Measurements from ENCODE around the gene SWT1.

Gene SWT1

DNA sequence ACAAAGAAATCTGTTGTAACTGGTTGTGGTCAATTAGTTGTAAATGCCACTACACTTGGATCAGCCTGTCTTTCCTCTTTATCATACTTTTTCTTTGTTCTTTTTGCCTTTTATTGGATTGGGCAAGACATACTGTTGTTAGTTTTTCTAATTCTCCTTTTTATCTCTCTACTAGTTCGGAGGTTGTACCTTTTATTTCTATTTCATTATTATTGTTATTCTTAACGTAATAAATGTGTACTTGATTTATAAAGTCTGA lies 100.9 kb downstream of the SWT1 start:
- no peaks in the 10 kb centered on the region for H3K27me3 ChIP-seq (ENCODE audit: insufficient read depth, low read length, poor library complexity)
- no peaks in the 10 kb centered on the region for H3K9me3 ChIP-seq (ENCODE audit: insufficient read depth, low read length, severe bottlenecking)
- no peak overlapping the region for H3K4me3 ChIP-seq (ENCODE audit: low read depth in 1 of 2, low read length in 2 of 2)
- H4K20me1 ChIP-seq (ENCODE audit: insufficient read depth, low read length) = no peaks in the 10 kb centered on the region
- no peaks in the 10 kb centered on the region for H3K36me3 ChIP-seq (ENCODE audit: insufficient read depth, low read length)
- H3K27ac ChIP-seq (ENCODE audit: low read length) = no peak overlapping the region
- no peak for ATAC-seq (ENCODE audit: insufficient read depth, low read depth)
- TF ChIP-seq, protein P1, sequence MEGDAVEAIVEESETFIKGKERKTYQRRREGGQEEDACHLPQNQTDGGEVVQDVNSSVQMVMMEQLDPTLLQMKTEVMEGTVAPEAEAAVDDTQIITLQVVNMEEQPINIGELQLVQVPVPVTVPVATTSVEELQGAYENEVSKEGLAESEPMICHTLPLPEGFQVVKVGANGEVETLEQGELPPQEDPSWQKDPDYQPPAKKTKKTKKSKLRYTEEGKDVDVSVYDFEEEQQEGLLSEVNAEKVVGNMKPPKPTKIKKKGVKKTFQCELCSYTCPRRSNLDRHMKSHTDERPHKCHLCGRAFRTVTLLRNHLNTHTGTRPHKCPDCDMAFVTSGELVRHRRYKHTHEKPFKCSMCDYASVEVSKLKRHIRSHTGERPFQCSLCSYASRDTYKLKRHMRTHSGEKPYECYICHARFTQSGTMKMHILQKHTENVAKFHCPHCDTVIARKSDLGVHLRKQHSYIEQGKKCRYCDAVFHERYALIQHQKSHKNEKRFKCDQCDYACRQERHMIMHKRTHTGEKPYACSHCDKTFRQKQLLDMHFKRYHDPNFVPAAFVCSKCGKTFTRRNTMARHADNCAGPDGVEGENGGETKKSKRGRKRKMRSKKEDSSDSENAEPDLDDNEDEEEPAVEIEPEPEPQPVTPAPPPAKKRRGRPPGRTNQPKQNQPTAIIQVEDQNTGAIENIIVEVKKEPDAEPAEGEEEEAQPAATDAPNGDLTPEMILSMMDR (IDR thresholded peaks at IDR 0.05; ENCODE audit: borderline replicate concordance, extremely low read depth, low read length, poor library complexity, severe bottlenecking) = no peak
- TF ChIP-seq EZH2 (IDR thresholded peaks at IDR 0.05; ENCODE audit: borderline replicate concordance, low read depth, low read length, severe bottlenecking) = no peak
- peak overlapping the region; percentile 51; the same call in 1 of the 2 replicates for H3K4me2 ChIP-seq (ENCODE audit: insufficient read depth, low read length)
- no peak overlapping the region for H3K9ac ChIP-seq (ENCODE audit: low read depth, low read length)
- H2AFZ ChIP-seq (ENCODE audit: low read depth, low read length) = 0 out of 2 replicates have a peak overlapping the region, but pooled peaks have one; percentile 68
- DNase-seq = no peak
- H3K4me1 ChIP-seq (ENCODE audit: insufficient read depth, low read length) = peaks cover 13% of the 10 kb centered on the region
- H3K79me2 ChIP-seq (ENCODE audit: insufficient read depth, low read length) = no peaks in the 10 kb centered on the region

DNA sequence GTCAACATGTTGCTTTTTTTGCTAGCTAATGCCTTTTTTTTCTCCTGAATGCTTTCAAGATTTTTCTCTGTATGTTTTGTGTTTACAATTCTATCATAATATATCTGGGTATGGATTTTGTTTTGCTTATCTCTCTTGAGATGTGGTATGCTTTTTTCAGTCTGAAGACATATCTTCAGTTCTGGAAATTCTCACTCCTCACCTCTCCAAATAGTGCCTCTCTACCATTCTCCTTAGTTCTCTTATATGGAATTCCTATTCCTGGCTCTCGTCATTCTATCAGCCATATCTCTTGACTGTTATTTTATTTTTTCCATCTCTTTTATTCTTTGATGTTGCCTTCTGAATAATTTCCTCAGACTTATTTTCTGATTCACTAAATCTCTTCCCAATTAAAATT lies 101.7 kb downstream of the SWT1 start:
- Histone ChIP-seq H3K9me3 (ENCODE audit: insufficient read depth, low read length, severe bottlenecking) (no peaks in the 10 kb centered on the region), H3K4me3 (ENCODE audit: low read depth in 1 of 2, low read length in 2 of 2) (no peak overlapping the region), H3K4me1 (ENCODE audit: insufficient read depth, low read length) (peaks cover 13% of the 10 kb centered on the region), H3K4me2 (ENCODE audit: insufficient read depth, low read length) (no peak overlapping the region), H3K79me2 (ENCODE audit: insufficient read depth, low read length) (no peaks in the 10 kb centered on the region), H3K9ac (ENCODE audit: low read depth, low read length) (no peak overlapping the region), H3K27ac (ENCODE audit: low read length) (no peak overlapping the region), H3K36me3 (ENCODE audit: insufficient read depth, low read length) (no peaks in the 10 kb centered on the region), H3K27me3 (ENCODE audit: insufficient read depth, low read length, poor library complexity) (no peaks in the 10 kb centered on the region), H4K20me1 (ENCODE audit: insufficient read depth, low read length) (no peaks in the 10 kb centered on the region), H2AFZ (ENCODE audit: low read depth, low read length) (no peak overlapping the region)
- ATAC-seq (ENCODE audit: insufficient read depth, low read depth) = no peak
- TF ChIP-seq, protein P1 (IDR thresholded peaks at IDR 0.05; ENCODE audit: borderline replicate concordance, extremely low read depth, low read length, poor library complexity, severe bottlenecking) = no peak
- TF ChIP-seq EZH2 (IDR thresholded peaks at IDR 0.05; ENCODE audit: borderline replicate concordance, low read depth, low read length, severe bottlenecking) = no peak
- DNase-seq = no peak

DNA sequence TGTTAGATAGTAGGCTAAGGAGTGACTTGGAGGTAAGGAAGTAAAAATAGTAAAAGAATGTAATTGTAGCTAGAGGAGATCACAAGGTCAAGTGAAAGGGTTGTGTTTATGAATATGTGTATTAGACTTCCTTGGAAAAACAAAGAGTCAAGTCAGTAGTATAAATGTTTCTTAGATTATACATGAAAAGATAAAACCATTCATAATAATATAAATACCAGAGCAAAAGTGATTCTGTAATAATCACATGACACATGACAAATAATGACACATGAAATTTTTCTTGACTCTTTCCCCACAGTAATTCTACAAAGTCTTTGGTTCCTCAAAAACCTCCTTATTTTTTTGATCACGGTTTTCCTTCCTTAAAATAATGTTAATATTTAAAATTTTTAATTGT lies 103.6 kb downstream of the SWT1 start:
- Histone ChIP-seq H2AFZ (ENCODE audit: low read depth, low read length) (no peak overlapping the region), H3K27ac (ENCODE audit: low read length) (no peak overlapping the region), H3K4me3 (ENCODE audit: low read depth in 1 of 2, low read length in 2 of 2) (no peak overlapping the region), H3K36me3 (ENCODE audit: insufficient read depth, low read length) (no peaks in the 10 kb centered on the region), H3K4me2 (ENCODE audit: insufficient read depth, low read length) (no peak overlapping the region), H3K79me2 (ENCODE audit: insufficient read depth, low read length) (no peaks in the 10 kb centered on the region), H4K20me1 (ENCODE audit: insufficient read depth, low read length) (no peaks in the 10 kb centered on the region), H3K4me1 (ENCODE audit: insufficient read depth, low read length) (peaks cover 13% of the 10 kb centered on the region), H3K27me3 (ENCODE audit: insufficient read depth, low read length, poor library complexity) (no peaks in the 10 kb centered on the region), H3K9me3 (ENCODE audit: insufficient read depth, low read length, severe bottlenecking) (no peaks in the 10 kb centered on the region), H3K9ac (ENCODE audit: low read depth, low read length) (no peak overlapping the region)
- no peak for TF ChIP-seq EZH2 (IDR thresholded peaks at IDR 0.05; ENCODE audit: borderline replicate concordance, low read depth, low read length, severe bottlenecking)
- TF ChIP-seq, protein P1 (IDR thresholded peaks at IDR 0.05; ENCODE audit: borderline replicate concordance, extremely low read depth, low read length, poor library complexity, severe bottlenecking) = no peak
- ATAC-seq (ENCODE audit: insufficient read depth, low read depth) (no peak), DNase-seq (no peak)

DNA sequence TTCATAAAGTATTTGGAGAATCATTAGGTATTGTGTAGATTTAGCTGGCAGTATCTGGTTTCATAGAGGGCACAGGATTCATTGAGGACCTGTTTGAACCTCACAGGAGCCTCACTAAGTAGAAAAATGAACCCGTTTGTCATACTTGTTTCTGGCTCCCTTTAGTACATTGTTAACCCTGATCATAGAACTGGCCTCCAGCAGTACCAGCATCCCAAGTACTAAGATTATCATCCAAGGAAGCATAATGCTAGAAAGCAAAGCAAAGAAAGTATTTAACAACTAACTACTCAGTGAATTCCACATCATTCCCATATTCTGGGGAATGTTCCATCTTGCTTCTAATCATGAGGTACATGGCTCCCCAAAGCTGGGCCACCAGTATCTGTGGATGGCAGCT lies 105.2 kb downstream of the SWT1 start:
- Histone ChIP-seq H3K79me2 (ENCODE audit: insufficient read depth, low read length) (no peaks in the 10 kb centered on the region), H3K27ac (ENCODE audit: low read length) (no peak overlapping the region), H3K4me2 (ENCODE audit: insufficient read depth, low read length) (no peak overlapping the region), H4K20me1 (ENCODE audit: insufficient read depth, low read length) (no peaks in the 10 kb centered on the region), H3K36me3 (ENCODE audit: insufficient read depth, low read length) (no peaks in the 10 kb centered on the region), H3K4me3 (ENCODE audit: low read depth in 1 of 2, low read length in 2 of 2) (no peak overlapping the region), H3K9ac (ENCODE audit: low read depth, low read length) (no peak overlapping the region), H3K27me3 (ENCODE audit: insufficient read depth, low read length, poor library complexity) (no peaks in the 10 kb centered on the region), H2AFZ (ENCODE audit: low read depth, low read length) (no peak overlapping the region), H3K9me3 (ENCODE audit: insufficient read depth, low read length, severe bottlenecking) (no peaks in the 10 kb centered on the region), H3K4me1 (ENCODE audit: insufficient read depth, low read length) (peaks cover 9% of the 10 kb centered on the region; the same call in 1 of the 2 replicates)
- TF ChIP-seq EZH2 (IDR thresholded peaks at IDR 0.05; ENCODE audit: borderline replicate concordance, low read depth, low read length, severe bottlenecking) = no peak
- TF ChIP-seq, protein P1 (IDR thresholded peaks at IDR 0.05; ENCODE audit: borderline replicate concordance, extremely low read depth, low read length, poor library complexity, severe bottlenecking) = no peak
- no peak for DNase-seq
- ATAC-seq (ENCODE audit: insufficient read depth, low read depth) = no peak
